D721Med (cell line): ENCODE measurements around the gene DACH1.

ENCODE experiments used
- DNase-seq: peaks from one replicate; pipeline ENCODE4 v3.0.0; 2011; ENCODE audit warnings: low spot score; ENCODE audit not compliant: insufficient read length
- FAIRE-seq: peaks from 2 replicates; lab custom pipeline; 2011; peaks lifted over from hg19 to GRCh38; lab: Jason Lieb, UNC
- TF ChIP-seq, protein P1 (sequence below): IDR thresholded peaks from 2 replicates; pipeline ENCODE4 v1.5.1; 2012; ENCODE audit warnings: mild to moderate bottlenecking, control low read depth; ENCODE audit not compliant: insufficient read depth; ENCODE audit errors: missing control alignments

Gene DACH1

DNA sequence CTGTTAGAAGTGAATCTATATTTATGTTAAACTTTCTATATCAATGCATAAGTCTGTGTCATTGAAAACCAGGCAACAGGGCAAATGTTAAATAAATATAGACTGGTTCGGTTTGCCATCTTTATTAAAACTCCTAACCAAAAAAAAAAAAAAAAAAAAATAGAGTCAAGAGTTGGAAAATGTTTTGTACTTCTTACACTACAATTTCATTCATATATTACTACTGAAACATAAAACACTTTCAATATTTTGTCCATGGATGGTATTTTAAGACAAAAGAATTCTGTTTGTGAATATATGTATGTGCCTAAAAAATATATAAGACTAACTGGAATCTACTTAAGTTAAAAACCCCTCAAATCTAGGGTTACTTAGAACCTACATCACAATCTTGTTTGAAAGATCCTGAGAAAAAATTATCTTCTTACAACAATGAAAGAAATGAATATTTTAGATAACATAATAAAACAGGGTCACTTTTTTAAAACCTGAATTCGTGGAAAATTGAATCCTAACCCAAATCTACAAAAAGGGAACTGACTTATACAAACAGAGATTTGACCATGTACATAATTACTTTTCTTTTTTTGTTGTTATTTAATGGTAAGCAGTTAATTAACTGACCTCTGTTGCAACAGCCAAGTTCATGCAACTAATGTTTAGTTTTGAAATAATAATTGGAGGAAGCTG is 5.1 kb downstream of the DACH1 start:
- FAIRE-seq (no peak), DNase-seq (no peak)
- TF ChIP-seq, protein P1, sequence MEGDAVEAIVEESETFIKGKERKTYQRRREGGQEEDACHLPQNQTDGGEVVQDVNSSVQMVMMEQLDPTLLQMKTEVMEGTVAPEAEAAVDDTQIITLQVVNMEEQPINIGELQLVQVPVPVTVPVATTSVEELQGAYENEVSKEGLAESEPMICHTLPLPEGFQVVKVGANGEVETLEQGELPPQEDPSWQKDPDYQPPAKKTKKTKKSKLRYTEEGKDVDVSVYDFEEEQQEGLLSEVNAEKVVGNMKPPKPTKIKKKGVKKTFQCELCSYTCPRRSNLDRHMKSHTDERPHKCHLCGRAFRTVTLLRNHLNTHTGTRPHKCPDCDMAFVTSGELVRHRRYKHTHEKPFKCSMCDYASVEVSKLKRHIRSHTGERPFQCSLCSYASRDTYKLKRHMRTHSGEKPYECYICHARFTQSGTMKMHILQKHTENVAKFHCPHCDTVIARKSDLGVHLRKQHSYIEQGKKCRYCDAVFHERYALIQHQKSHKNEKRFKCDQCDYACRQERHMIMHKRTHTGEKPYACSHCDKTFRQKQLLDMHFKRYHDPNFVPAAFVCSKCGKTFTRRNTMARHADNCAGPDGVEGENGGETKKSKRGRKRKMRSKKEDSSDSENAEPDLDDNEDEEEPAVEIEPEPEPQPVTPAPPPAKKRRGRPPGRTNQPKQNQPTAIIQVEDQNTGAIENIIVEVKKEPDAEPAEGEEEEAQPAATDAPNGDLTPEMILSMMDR, result no peak

DNA sequence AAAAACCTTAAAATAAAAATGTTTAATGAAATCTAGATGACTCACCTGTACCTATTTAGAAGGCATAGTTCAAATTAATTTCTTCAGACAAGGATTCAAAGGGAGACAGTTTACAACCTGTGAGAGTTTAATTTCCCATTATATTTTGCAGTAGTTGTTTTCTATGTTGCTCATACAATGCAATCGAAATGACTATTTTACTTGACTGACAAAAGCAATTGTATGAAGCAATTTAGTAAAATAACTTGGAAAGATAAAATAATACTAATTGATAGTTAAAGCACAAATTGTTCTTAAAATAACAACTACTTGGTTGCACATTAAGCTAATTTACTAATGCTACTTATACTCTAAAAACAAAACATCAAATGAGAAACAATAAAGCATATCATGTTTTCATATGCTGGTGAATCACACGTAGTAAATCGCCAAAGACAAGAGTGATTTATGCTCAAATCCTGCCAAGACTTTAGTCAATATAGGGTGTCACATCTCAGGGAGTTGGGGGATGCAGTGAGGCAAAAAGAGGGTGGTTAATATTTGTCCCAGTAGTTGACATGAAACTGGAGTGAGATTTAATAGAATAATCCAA is 6.4 kb downstream of the DACH1 start:
- FAIRE-seq (peak; percentile 86), DNase-seq (no peak)
- TF ChIP-seq, protein P1, result no peak

DNA sequence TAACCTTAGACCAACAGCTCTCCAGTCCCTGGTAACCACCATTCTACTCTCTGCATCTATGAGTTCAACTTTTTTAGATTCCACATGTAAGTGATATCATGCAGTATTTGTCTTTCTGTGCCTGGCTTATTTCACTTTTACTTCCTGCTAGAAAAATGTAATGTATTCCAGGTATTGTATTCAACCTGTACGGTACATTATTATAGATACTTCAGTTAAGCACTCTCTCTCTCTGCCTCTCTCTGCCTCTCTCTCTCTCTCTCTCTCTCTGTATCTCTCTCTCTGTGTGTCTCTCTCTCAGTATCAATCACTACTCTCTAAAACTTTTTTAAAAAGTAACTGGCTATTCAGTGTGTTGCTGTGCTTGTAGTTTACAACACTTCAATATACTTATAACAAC is 8.4 kb downstream of the DACH1 start:
- DNase-seq (no peak), FAIRE-seq (no peak)
- TF ChIP-seq, protein P1, result no peak

DNA sequence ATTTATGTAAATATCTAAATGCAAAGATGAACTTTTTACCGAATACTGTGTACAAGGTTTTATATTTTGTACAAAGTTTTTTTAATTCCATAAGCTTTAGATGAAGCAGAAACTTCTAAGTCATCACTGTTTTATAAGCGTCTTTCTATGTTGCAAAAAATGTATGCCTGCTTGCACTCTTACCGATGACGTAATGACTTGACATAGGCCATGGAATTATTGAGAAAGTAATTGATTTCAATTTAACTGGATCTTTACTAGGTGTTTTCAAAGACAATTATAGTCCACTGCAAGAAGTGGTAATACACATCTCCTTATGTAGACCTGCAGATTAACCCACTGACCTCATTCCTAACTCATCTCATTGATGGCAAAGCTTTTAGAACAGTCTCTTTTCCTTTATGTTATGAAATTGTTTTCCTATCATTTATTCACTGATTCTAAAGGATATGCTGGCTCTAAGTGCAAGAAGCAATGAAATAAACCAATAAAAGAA is 10.4 kb downstream of the DACH1 start:
- FAIRE-seq (peak; percentile 95), DNase-seq (no peak)
- TF ChIP-seq, protein P1, result no peak

DNA sequence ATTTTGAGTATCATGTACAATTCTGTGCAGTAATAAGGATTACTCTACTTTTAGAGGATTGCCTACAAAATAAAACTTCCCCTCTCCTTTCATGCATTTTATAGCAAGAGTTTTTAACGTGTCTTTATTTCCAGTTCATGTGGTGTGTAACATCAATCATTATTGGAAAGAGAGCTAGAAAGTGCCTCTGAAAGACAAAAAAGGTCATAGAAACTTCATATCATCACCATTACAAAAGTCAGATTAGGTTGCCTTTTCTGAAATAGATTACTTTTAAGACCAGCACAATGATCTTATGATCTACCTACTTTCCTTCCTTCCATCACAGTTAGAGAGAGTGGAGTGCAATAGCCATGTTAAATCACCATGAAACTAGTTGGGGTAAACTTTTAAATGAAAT is 12.6 kb downstream of the DACH1 start:
- FAIRE-seq (peak; percentile 89), DNase-seq (no peak)
- TF ChIP-seq, protein P1, result no peak

DNA sequence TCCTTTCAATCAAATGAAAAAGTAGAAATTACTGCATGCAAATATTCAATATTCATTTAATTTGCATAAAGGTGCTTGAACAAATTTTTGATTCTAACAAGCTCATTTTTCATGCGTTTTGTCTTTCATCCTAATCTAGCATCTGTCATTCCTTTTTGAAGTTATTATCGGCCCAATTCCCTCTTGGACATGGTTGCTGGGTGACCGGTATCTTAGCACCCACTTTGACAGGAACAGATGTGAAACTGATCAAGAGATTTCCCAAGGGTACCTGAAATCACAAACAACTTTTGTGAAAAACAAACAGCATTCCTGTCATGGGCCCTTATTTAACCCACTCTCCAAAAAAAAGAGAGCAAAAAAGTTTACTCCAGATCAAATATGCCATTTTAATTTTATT is 13.3 kb downstream of the DACH1 start:
- DNase-seq (no peak), FAIRE-seq (peak; percentile 96)
- TF ChIP-seq, protein P1, result no peak

DNA sequence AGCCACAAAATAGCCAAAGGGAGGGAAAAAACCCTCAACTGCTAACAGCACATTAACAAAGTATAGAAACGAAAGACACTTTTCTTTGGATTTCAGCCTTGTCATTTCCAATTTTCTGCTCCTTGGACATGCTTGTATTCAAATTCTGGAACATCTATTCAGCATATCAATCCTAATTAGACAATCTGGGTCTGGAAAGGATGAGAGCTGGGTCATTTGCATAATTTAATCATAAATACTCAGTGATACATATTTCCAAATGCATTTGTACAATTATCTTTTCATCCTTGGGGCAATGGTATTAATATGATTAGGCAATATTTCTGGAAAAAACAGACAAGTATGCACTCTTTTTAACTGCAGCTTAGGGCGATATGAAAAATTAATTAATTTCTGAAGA is 14.3 kb downstream of the DACH1 start:
- TF ChIP-seq, protein P1, result no peak
- DNase-seq (no peak), FAIRE-seq (no peak)
